ENCODE data around the gene CHURC1. TPM values are rescaled to one million over a fixed set of nuclear protein-coding genes. Genes with fewer than 3 reads are reported as not detected.

Gene CHURC1
- total and polyA plus RNA-seq, 4 donors, result 75.6 to 106 (median 78.4) TPM

- no peaks in the 10 kb centered on the region for H3K27me3 ChIP-seq (ENCODE audit: control insufficient read depth in 1 of 2, insufficient read depth in 2 of 2, low read length in 1 of 2)
- H3K36me3 ChIP-seq (ENCODE audit: control insufficient read depth in 1 of 2, insufficient read depth in 2 of 2, low read length in 1 of 2), result no peaks in the 10 kb centered on the region
- 78% methylated on average over 7 of the region's 7 CpGs for WGBS, 2 donors
- intact Hi-C loops (cut with DNase I), result no loop called here
- no peaks in the 10 kb centered on the region for H3K9me3 ChIP-seq (ENCODE audit: control insufficient read depth, low read length)
- ATAC-seq (ENCODE audit: low FRiP score) (no peak), DNase-seq (no peak)
- H3K4me1 ChIP-seq (ENCODE audit: control insufficient read depth in 1 of 2, insufficient read depth in 2 of 2, low read length in 2 of 2), result peaks cover 6 to 12% of the 10 kb centered on the region in 2 donors
- no peak overlapping the region for H3K27ac ChIP-seq (ENCODE audit: low read depth in 1 of 2, low read length in 2 of 2)
- H3K4me3 ChIP-seq (ENCODE audit: low read length in 2 of 2), result no peak overlapping the region
Observed at GRCh38 chr14:64928239-64929013, 14.2 kb downstream of the CHURC1 start.

GRCh38 chr14:64929014-64929359 lies 14.7 kb downstream of the CHURC1 start:
- Histone ChIP-seq H3K4me3 (ENCODE audit: low read length in 2 of 2) (no peak overlapping the region), H3K36me3 (ENCODE audit: control insufficient read depth in 1 of 2, insufficient read depth in 2 of 2, low read length in 1 of 2) (no peaks in the 10 kb centered on the region), H3K27me3 (ENCODE audit: control insufficient read depth in 1 of 2, insufficient read depth in 2 of 2, low read length in 1 of 2) (no peaks in the 10 kb centered on the region), H3K27ac (ENCODE audit: low read depth in 1 of 2, low read length in 2 of 2) (no peak overlapping the region), H3K4me1 (ENCODE audit: control insufficient read depth in 1 of 2, insufficient read depth in 2 of 2, low read length in 2 of 2) (peaks cover 6 to 12% of the 10 kb centered on the region in 2 donors), H3K9me3 (ENCODE audit: control insufficient read depth, low read length) (no peaks in the 10 kb centered on the region)
- intact Hi-C loops (cut with DNase I), result no loop called here
- ATAC-seq (ENCODE audit: low FRiP score) (no peak), DNase-seq (no peak)
- WGBS, 2 donors, result 92 to 96% methylated on average over 3 of the region's 3 CpGs

- no peak for ATAC-seq (ENCODE audit: low FRiP score)
- 15 to 20% methylated on average over 3 of the region's 3 CpGs for WGBS, 2 donors
- no peaks in the 10 kb centered on the region for H3K27me3 ChIP-seq (ENCODE audit: control insufficient read depth in 1 of 2, insufficient read depth in 2 of 2, low read length in 1 of 2)
- H3K4me1 ChIP-seq (ENCODE audit: control insufficient read depth in 1 of 2, insufficient read depth in 2 of 2, low read length in 2 of 2), result peaks cover 8 to 12% of the 10 kb centered on the region in 2 donors
- H3K4me3 ChIP-seq (ENCODE audit: low read length in 2 of 2), result peak overlapping the region in 1 of 2 donors; percentile 10
- no peak for DNase-seq
- intact Hi-C loops (cut with DNase I), result no loop called here
- peak overlapping the region in 1 of 2 donors; percentile 69 for H3K27ac ChIP-seq (ENCODE audit: low read depth in 1 of 2, low read length in 2 of 2)
- no peaks in the 10 kb centered on the region for H3K9me3 ChIP-seq (ENCODE audit: control insufficient read depth, low read length)
- H3K36me3 ChIP-seq (ENCODE audit: control insufficient read depth in 1 of 2, insufficient read depth in 2 of 2, low read length in 1 of 2), result no peaks in the 10 kb centered on the region
Observed at GRCh38 chr14:64930085-64930843, 16.0 kb downstream of the CHURC1 start.

- WGBS, 2 donors, result 52 to 58% methylated on average over 2 of the region's 2 CpGs
- H3K9me3 ChIP-seq (ENCODE audit: control insufficient read depth, low read length), result no peaks in the 10 kb centered on the region
- ATAC-seq (ENCODE audit: low FRiP score) (no peak), DNase-seq (no peak)
- intact Hi-C loops (cut with DNase I), result no loop called here
- H3K4me3 ChIP-seq (ENCODE audit: low read length in 2 of 2), result no peak overlapping the region
- no peaks in the 10 kb centered on the region for H3K36me3 ChIP-seq (ENCODE audit: control insufficient read depth in 1 of 2, insufficient read depth in 2 of 2, low read length in 1 of 2)
- H3K4me1 ChIP-seq (ENCODE audit: control insufficient read depth in 1 of 2, insufficient read depth in 2 of 2, low read length in 2 of 2), result peaks cover 8 to 12% of the 10 kb centered on the region in 2 donors
- peak overlapping the region in 1 of 2 donors; percentile 37 for H3K27ac ChIP-seq (ENCODE audit: low read depth in 1 of 2, low read length in 2 of 2)
- no peaks in the 10 kb centered on the region for H3K27me3 ChIP-seq (ENCODE audit: control insufficient read depth in 1 of 2, insufficient read depth in 2 of 2, low read length in 1 of 2)
Observed at GRCh38 chr14:64931123-64931522, 16.9 kb downstream of the CHURC1 start.

- H3K27ac ChIP-seq (ENCODE audit: low read depth in 1 of 2, low read length in 2 of 2), result no peak overlapping the region
- peaks cover 8 to 11% of the 10 kb centered on the region in 2 donors for H3K4me1 ChIP-seq (ENCODE audit: control insufficient read depth in 1 of 2, insufficient read depth in 2 of 2, low read length in 2 of 2)
- H3K9me3 ChIP-seq (ENCODE audit: control insufficient read depth, low read length), result no peaks in the 10 kb centered on the region
- H3K4me3 ChIP-seq (ENCODE audit: low read length in 2 of 2), result no peak overlapping the region
- H3K36me3 ChIP-seq (ENCODE audit: control insufficient read depth in 1 of 2, insufficient read depth in 2 of 2, low read length in 1 of 2), result no peaks in the 10 kb centered on the region
- H3K27me3 ChIP-seq (ENCODE audit: control insufficient read depth in 1 of 2, insufficient read depth in 2 of 2, low read length in 1 of 2), result no peaks in the 10 kb centered on the region
- ATAC-seq (ENCODE audit: low FRiP score) (no peak), DNase-seq (no peak)
- intact Hi-C loops (cut with DNase I), result no loop called here
Observed at GRCh38 chr14:64932231-64932630, 18.0 kb downstream of the CHURC1 start.

- 4% methylated on average over 1 of the region's 1 CpG for WGBS, 2 donors
- Histone ChIP-seq H3K4me3 (ENCODE audit: low read length in 2 of 2) (no peak overlapping the region), H3K4me1 (ENCODE audit: control insufficient read depth in 1 of 2, insufficient read depth in 2 of 2, low read length in 2 of 2) (peaks cover 4 to 7% of the 10 kb centered on the region in 2 donors), H3K27ac (ENCODE audit: low read depth in 1 of 2, low read length in 2 of 2) (no peak overlapping the region), H3K27me3 (ENCODE audit: control insufficient read depth in 1 of 2, insufficient read depth in 2 of 2, low read length in 1 of 2) (no peaks in the 10 kb centered on the region), H3K9me3 (ENCODE audit: control insufficient read depth, low read length) (no peaks in the 10 kb centered on the region), H3K36me3 (ENCODE audit: control insufficient read depth in 1 of 2, insufficient read depth in 2 of 2, low read length in 1 of 2) (no peaks in the 10 kb centered on the region)
- DNase-seq (no peak), ATAC-seq (ENCODE audit: low FRiP score) (no peak)
- intact Hi-C loops (cut with DNase I), result no loop called here
Observed at GRCh38 chr14:64934338-64934929, 20.2 kb downstream of the CHURC1 start.

- Histone ChIP-seq H3K27me3 (ENCODE audit: control insufficient read depth in 1 of 2, insufficient read depth in 2 of 2, low read length in 1 of 2) (no peaks in the 10 kb centered on the region), H3K36me3 (ENCODE audit: control insufficient read depth in 1 of 2, insufficient read depth in 2 of 2, low read length in 1 of 2) (no peaks in the 10 kb centered on the region), H3K4me1 (ENCODE audit: control insufficient read depth in 1 of 2, insufficient read depth in 2 of 2, low read length in 2 of 2) (peaks cover under 1 to 7% of the 10 kb centered on the region in 2 donors), H3K4me3 (ENCODE audit: low read length in 2 of 2) (peak overlapping the region in 1 of 2 donors; percentile 26), H3K9me3 (ENCODE audit: control insufficient read depth, low read length) (no peaks in the 10 kb centered on the region), H3K27ac (ENCODE audit: low read depth in 1 of 2, low read length in 2 of 2) (no peak overlapping the region)
- WGBS, 2 donors, result 28 to 29% methylated on average over 2 of the region's 2 CpGs
- no peak for ATAC-seq (ENCODE audit: low FRiP score)
- DNase-seq, result no peak
- intact Hi-C loops (cut with DNase I), result loop anchor here in 1 of 2 donors (5.0 kb wide), 2 partner anchors 33 to 133 kb away; no protein-coding TSS in a partner anchor
Observed at GRCh38 chr14:64935508-64935907, 21.3 kb downstream of the CHURC1 start.

- intact Hi-C loops (cut with DNase I), result loop anchor here in 1 of 2 donors (5.0 kb wide), 2 partner anchors 35 to 135 kb away; no protein-coding TSS in a partner anchor
- no peak for DNase-seq
- H3K9me3 ChIP-seq (ENCODE audit: control insufficient read depth, low read length), result no peaks in the 10 kb centered on the region
- peaks cover 0 to 1% of the 10 kb centered on the region in 2 donors for H3K36me3 ChIP-seq (ENCODE audit: control insufficient read depth in 1 of 2, insufficient read depth in 2 of 2, low read length in 1 of 2)
- H3K4me3 ChIP-seq (ENCODE audit: low read length in 2 of 2), result no peak overlapping the region
- H3K4me1 ChIP-seq (ENCODE audit: control insufficient read depth in 1 of 2, insufficient read depth in 2 of 2, low read length in 2 of 2), result peaks cover 0 to 5% of the 10 kb centered on the region in 2 donors
- H3K27ac ChIP-seq (ENCODE audit: low read depth in 1 of 2, low read length in 2 of 2), result no peak overlapping the region
- WGBS, 2 donors, result 3 to 7% methylated on average over 1 of the region's 1 CpG
- no peaks in the 10 kb centered on the region for H3K27me3 ChIP-seq (ENCODE audit: control insufficient read depth in 1 of 2, insufficient read depth in 2 of 2, low read length in 1 of 2)
- no peak for ATAC-seq (ENCODE audit: low FRiP score)
Observed at GRCh38 chr14:64937171-64937820, 23.0 kb downstream of the CHURC1 start.
